Omental fat pad (tissue), 4 donors: Measurements from ENCODE around the gene BEND6. TPM values are rescaled to one million over a fixed set of nuclear protein-coding genes. Genes with fewer than 3 reads are reported as not detected.

ENCODE experiments used
- ATAC-seq: fragments of 150-250 bp; one replicate; pipeline ENCODE4 v1.9.1; 2016; ENCODE audit warnings: mild to moderate bottlenecking, moderate library complexity; ENCODE audit not compliant: low FRiP score
- DNase-seq: peaks from one replicate; pipeline ENCODE4 v3.0.0-alpha.2; 2019; ENCODE audit warnings: low spot score
- CTCF ChIP-seq, 3 donors: fragments of 450-650 bp; IDR thresholded peaks; one replicate each; pipeline ENCODE4 v1.5.1; 2016 to 2017; ENCODE audit warnings: antibody characterized with exemption in 3 of 3, mild to moderate bottlenecking in 3 of 3, moderate library complexity in 2 of 3
- total RNA-seq, 4 donors: library from RNA; depleted of rRNA; stranded (reverse); fragments of >200 nt; gene quantifications; one replicate each; pipeline ENCODE4 v1.1.0, GENCODE V29; 2016

BEND6 gene
- total RNA-seq, 4 donors from 2014 or later: 0.44 to 1.0 (median 0.72) TPM; not detected in 1

GRCh38 chr6:56977192-56977591, 22.3 kb downstream of the BEND6 start:
- ATAC-seq (no peak), DNase-seq (no peak)
- TF ChIP-seq CTCF (IDR thresholded peaks at IDR 0.05): no peak

GRCh38 chr6:56978530-56978929, 23.6 kb downstream of the BEND6 start:
- no peak for ATAC-seq
- DNase-seq: no peak
- no peak for TF ChIP-seq CTCF (IDR thresholded peaks at IDR 0.05)

- no peak for ATAC-seq
- TF ChIP-seq CTCF (IDR thresholded peaks at IDR 0.05): no peak
- no peak for DNase-seq
Measured at GRCh38 chr6:56984361-56984760, 29.5 kb downstream of the BEND6 start.

- DNase-seq: no peak
- TF ChIP-seq CTCF (IDR thresholded peaks at IDR 0.05): no peak
- no peak for ATAC-seq
Measured at GRCh38 chr6:56984884-56985283, 30.0 kb downstream of the BEND6 start.

- TF ChIP-seq CTCF (IDR thresholded peaks at IDR 0.05): no peak
- no peak for DNase-seq
- ATAC-seq: no peak
Measured at GRCh38 chr6:56986611-56987010, 31.7 kb downstream of the BEND6 start.

- ATAC-seq: no peak
- TF ChIP-seq CTCF (IDR thresholded peaks at IDR 0.05): no peak
- DNase-seq: no peak
Measured at GRCh38 chr6:56988145-56988544, 33.2 kb downstream of the BEND6 start.

- DNase-seq (no peak), ATAC-seq (no peak)
- TF ChIP-seq CTCF (IDR thresholded peaks at IDR 0.05): no peak
Measured at GRCh38 chr6:56992036-56992435, 37.1 kb downstream of the BEND6 start.
